C4-2B (cell line): Measurements from ENCODE around the gene TAF12.

Experiments
- H3K27ac ChIP-seq: fragments of 450-650 bp; 2 replicates; pipeline ENCODE4 v1.5.1; 2017
- ZFX ChIP-seq: fragments of 450-650 bp; IDR thresholded peaks from 2 replicates; pipeline ENCODE4 v1.6.1; 2017
- TF ChIP-seq, protein P1 (sequence below): fragments of 450-650 bp; conservative IDR thresholded peaks from 2 replicates; pipeline ENCODE4 v1.5.1; 2017; ENCODE audit warnings: mild to moderate bottlenecking

Gene TAF12

DNA sequence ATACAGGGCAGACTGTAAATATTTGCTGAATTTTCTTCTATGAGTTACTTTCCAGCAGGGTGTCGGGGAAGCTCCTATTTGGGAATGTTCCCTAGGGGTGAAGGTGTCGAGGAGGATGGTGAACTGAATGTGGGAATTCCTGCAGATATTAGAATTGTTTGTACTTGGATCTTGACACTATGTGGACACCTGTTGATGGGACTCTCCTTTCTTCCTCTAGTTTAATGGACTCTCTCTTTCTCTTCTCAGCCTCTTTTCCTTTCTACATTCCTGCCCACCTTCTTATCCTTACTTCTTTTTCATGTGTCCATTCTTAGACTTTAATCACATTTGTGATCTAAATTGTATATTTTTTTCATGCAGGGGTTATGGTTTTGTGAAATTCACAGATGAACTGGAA lies 75.9 kb downstream of the TAF12 start:
- no peak overlapping the region for H3K27ac ChIP-seq
- TF ChIP-seq, protein P1, sequence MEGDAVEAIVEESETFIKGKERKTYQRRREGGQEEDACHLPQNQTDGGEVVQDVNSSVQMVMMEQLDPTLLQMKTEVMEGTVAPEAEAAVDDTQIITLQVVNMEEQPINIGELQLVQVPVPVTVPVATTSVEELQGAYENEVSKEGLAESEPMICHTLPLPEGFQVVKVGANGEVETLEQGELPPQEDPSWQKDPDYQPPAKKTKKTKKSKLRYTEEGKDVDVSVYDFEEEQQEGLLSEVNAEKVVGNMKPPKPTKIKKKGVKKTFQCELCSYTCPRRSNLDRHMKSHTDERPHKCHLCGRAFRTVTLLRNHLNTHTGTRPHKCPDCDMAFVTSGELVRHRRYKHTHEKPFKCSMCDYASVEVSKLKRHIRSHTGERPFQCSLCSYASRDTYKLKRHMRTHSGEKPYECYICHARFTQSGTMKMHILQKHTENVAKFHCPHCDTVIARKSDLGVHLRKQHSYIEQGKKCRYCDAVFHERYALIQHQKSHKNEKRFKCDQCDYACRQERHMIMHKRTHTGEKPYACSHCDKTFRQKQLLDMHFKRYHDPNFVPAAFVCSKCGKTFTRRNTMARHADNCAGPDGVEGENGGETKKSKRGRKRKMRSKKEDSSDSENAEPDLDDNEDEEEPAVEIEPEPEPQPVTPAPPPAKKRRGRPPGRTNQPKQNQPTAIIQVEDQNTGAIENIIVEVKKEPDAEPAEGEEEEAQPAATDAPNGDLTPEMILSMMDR, result no peak
- TF ChIP-seq ZFX, result no peak

DNA sequence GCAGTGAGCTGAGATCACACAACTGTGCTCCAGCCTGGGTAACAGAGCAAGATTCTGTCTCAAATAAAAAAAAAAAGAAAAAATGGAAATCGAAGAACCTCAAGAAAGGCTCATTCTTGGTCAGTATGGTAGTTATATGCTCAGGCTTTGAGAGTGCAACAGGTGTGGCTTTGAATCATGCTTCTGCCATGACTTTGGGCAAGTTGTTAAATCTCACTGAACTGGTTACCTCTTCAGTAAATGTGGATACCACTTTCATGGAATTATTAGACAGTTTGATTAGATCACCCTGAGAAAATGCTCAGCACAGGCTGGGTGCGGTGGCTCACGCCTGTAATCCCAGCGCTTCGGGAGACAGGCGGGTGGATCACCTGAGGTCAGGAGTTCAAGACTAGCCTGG lies 77.1 kb downstream of the TAF12 start:
- H3K27ac ChIP-seq, result no peak overlapping the region
- no peak for TF ChIP-seq ZFX
- TF ChIP-seq, protein P1, result no peak

GRCh38 chr1:28565040-28565439 lies 77.8 kb downstream of the TAF12 start:
- no peak overlapping the region for H3K27ac ChIP-seq
- TF ChIP-seq ZFX, result no peak
- TF ChIP-seq, protein P1, result no peak

DNA sequence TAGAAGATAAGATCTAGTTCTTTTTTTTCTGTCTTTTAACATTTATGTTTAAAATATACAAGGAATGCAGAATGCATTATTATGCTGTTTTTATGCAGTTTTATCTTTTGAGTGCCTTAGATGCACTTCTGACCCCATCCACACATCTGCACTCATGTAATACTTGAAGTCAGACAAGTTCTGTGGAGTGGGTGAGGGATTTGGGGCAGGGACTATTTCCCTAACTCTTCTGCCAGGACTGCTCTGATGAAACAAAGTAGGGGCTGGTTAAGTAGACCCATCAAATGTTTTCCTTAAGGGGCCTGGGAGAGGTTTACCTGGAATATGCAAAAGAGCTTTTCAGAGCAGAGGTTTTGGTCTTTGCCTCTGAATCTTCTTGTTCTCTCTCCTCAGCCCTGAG lies 78.6 kb downstream of the TAF12 start:
- no peak overlapping the region for H3K27ac ChIP-seq
- TF ChIP-seq ZFX, result no peak
- TF ChIP-seq, protein P1, result no peak

DNA sequence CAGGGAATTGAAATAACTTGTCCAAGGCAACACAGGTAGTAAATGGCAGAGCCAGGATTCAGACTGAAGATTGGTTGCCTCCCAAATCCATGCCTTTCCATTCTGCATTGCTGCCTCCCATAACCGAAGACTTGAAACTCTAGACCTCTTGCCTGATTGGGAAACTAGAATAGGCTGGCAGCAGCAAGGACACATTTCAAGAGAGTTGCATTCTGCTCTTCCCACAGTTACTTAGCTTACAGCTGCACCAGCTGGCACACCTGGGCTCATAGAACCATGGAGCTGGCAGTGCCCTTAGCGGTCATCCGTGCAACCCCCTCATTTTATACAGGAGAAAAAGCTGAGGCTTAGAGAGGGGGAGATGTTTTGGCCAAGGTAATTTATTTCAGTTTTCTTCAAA lies 82.0 kb downstream of the TAF12 start:
- H3K27ac ChIP-seq, result no peak overlapping the region
- no peak for TF ChIP-seq ZFX
- TF ChIP-seq, protein P1, result no peak
